Mucosa of stomach (tissue), 1 donor: Measurements from ENCODE around the gene INSL6.

Experiments used
- H3K27me3 ChIP-seq: one replicate; pipeline ENCODE4 v1.7.0; 2013; ENCODE audit warnings: mild to moderate bottlenecking, low read length; ENCODE audit not compliant: control insufficient read depth, insufficient read depth
- H3K36me3 ChIP-seq: one replicate; pipeline ENCODE4 v1.7.0; 2013; ENCODE audit warnings: low read length; ENCODE audit not compliant: control insufficient read depth, insufficient read depth
- H3K4me1 ChIP-seq: one replicate; pipeline ENCODE4 v1.7.0; 2013; ENCODE audit warnings: mild to moderate bottlenecking, low read length; ENCODE audit not compliant: control insufficient read depth, insufficient read depth
- H3K4me3 ChIP-seq: one replicate; pipeline ENCODE4 v1.7.0; 2013; ENCODE audit warnings: low read length
- H3K9ac ChIP-seq: one replicate; pipeline ENCODE4 v1.7.0; 2013; ENCODE audit warnings: mild to moderate bottlenecking, low read length, moderate library complexity
- H3K9me3 ChIP-seq: one replicate; pipeline ENCODE4 v1.7.0; 2013; ENCODE audit warnings: mild to moderate bottlenecking, low read length, moderate library complexity; ENCODE audit not compliant: control insufficient read depth
- donor health status: Pancreatic carcinoma.

The INSL6 gene

DNA sequence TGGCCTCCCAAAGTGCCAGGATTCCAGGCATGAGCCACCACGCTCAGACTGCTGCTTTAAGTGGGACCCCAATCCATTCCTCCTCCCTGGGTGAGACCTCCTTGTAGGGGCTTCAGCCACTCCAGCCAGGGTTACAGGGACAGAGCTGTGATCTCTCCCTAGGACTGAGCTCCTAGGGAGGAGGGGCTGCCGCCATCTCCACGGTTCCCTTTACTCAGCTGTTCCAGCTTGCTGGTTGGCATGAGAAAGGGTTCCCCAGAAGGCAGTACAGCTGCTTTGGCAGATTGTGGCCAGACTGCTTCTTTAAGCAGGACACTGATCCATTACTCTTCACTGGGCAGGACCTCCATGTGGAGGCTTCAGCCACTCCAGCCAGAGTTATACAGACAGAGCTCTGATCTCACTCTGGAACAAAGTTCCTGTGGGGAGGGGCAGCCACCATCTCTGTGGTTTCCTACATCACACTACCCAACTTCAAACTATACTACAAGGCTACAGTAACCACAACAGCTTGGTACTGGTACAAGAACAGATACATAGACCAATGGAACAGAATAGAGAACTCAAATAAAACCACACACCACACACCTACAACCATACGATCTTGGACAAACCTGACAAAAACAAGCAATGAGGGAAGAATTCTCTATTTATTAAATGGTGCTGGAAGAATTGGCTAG, 7.2 kb downstream of the INSL6 start:
- H3K4me3 ChIP-seq: no peak overlapping the region
- H3K9me3 ChIP-seq: no peaks in the 10 kb centered on the region
- no peak overlapping the region for H3K9ac ChIP-seq
- no peaks in the 10 kb centered on the region for H3K36me3 ChIP-seq
- H3K4me1 ChIP-seq: no peaks in the 10 kb centered on the region
- no peaks in the 10 kb centered on the region for H3K27me3 ChIP-seq

DNA sequence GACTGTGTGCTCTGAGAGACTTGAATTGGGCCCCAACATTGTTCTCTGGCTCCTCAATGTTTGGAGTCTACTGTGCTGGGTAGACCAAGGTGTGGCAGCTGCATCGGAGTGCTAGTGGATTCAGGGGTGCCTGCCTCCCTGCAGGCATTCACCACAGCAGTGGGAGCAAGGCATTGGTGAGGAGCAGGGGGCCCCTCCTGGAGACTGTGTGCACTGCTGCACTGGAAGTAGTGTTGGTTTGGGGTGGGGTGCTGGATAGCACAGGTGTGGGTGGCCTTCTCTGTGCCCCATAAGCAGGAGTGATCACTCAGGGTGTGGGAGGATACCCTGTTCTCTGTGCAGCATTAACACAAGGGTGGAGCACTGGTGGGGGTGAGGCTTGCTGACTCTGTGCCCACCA, 39.2 kb downstream of the INSL6 start:
- Histone ChIP-seq H3K27me3 (no peaks in the 10 kb centered on the region), H3K9me3 (no peaks in the 10 kb centered on the region), H3K4me3 (no peak overlapping the region), H3K4me1 (no peaks in the 10 kb centered on the region), H3K9ac (no peak overlapping the region), H3K36me3 (peaks cover 7% of the 10 kb centered on the region)

DNA sequence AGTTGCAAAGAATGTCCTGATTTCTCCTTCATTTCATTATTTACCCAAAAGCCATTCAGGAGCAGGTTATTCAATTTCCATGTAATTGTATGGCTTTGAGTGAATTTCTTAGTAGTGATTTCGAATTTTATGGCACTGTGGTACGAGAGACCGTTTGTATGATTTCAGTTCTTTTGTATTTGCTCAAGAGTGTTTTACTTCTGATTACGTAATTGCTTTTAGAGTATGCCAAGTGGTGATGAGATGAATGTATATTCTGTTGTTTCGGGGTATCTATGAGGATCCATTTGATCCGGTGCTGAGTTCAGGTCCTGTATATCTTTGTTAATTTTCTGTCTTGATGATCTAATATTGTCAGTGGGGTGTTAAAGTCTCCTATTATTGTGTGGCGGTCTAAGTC, 41.2 kb downstream of the INSL6 start:
- H3K27me3 ChIP-seq: no peaks in the 10 kb centered on the region
- no peak overlapping the region for H3K9ac ChIP-seq
- no peaks in the 10 kb centered on the region for H3K4me1 ChIP-seq
- H3K36me3 ChIP-seq: peaks cover 7% of the 10 kb centered on the region
- no peaks in the 10 kb centered on the region for H3K9me3 ChIP-seq
- H3K4me3 ChIP-seq: no peak overlapping the region

DNA sequence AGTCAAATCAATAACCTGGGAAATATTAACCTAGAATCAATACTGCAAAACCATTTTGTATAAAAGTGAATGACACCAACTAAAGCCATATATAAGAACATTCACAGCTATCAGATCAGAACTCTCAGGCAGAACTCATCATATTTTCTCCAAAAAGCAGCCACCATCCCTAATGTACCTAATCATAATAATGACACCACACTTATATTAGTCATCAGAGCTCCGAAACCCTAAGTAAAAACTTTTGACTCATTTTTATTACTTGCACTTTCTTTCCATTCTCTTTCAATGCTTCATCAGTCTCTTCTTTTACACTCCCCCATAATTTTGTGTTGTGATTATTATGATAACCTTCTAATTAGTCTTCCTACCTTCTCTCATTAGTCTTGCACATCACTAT, 45.3 kb downstream of the INSL6 start:
- H3K36me3 ChIP-seq: no peaks in the 10 kb centered on the region
- no peaks in the 10 kb centered on the region for H3K27me3 ChIP-seq
- no peak overlapping the region for H3K9ac ChIP-seq
- H3K4me1 ChIP-seq: no peaks in the 10 kb centered on the region
- no peaks in the 10 kb centered on the region for H3K9me3 ChIP-seq
- no peak overlapping the region for H3K4me3 ChIP-seq

DNA sequence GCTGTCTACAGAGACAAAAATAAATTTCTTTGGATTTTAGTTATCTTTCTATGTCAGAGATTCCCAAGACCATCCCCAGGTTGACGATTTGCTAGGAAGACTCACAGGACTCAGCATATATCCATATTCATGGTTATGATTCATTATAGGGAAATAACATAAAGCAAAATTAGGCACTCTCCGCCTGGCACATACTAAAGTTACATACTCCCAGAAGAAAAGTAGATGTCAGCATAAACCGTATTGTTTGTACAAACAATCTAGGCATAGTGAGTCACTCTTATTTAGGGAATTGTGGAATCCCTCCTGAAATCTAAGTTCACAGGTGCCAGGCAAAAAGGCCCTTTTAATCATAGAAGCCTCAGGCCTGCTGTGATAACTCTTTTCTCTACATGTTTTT, 62.9 kb downstream of the INSL6 start:
- Histone ChIP-seq H3K36me3 (no peaks in the 10 kb centered on the region), H3K9ac (no peak overlapping the region), H3K4me3 (no peak overlapping the region), H3K4me1 (no peaks in the 10 kb centered on the region), H3K27me3 (no peaks in the 10 kb centered on the region), H3K9me3 (no peaks in the 10 kb centered on the region)

DNA sequence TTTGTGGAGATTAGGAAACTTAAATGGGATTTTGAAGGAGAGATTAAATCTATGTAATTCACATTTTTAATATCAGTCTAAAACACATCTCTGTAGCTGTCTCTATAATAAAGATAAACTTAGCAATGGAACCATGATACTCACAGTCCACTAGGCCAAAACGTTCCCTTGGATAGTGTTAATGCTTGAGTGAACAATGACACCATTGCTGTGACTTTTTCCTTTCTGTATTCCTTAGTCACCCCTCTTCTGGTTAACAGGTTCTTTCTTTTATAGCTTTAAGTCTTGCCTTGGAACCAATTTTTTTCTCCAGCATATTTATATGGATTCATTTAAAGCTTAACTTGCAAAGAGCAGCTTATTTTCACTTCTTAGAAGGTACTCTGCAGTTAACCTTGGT, 63.3 kb downstream of the INSL6 start:
- no peak overlapping the region for H3K9ac ChIP-seq
- H3K4me1 ChIP-seq: no peaks in the 10 kb centered on the region
- no peak overlapping the region for H3K4me3 ChIP-seq
- no peaks in the 10 kb centered on the region for H3K9me3 ChIP-seq
- H3K27me3 ChIP-seq: no peaks in the 10 kb centered on the region
- no peaks in the 10 kb centered on the region for H3K36me3 ChIP-seq

DNA sequence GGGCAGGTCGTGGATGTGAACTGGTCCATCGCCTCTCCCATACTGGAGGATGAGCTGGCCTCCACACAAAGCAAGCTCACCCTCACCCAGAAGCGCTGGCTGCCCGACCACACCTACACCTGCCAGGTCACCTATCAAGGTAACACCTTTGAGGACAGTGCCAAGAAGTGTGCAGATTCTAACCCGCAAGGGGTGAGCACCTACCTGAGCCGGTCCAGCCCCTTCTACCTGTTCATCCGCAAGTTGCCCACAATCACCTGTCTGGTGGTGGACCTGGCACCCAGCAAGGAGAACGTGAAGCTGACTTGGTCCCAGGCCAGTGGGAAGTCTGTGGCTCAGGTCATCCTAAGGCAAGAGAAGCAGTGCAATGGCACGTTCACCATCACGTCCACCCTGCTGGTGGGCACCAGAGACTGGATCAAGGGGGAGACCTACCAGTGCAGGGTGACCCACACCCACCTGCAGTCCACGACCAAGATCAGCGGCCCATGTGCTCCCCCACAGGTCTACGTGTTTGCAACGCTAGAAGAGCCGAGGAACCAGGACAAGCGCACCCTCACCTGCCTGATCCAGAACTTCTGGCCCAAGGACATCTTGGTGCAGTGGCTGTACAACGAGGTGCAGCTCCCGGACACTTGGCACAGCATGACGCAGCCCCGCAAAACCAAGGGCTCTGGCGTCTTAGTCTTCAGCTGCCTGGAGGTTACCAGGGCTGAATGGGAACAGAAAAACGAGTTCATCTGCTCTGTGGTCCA, 71.3 kb downstream of the INSL6 start:
- Histone ChIP-seq H3K36me3 (peaks cover 12% of the 10 kb centered on the region), H3K4me3 (no peak overlapping the region), H3K9ac (no peak overlapping the region), H3K27me3 (no peaks in the 10 kb centered on the region), H3K4me1 (no peaks in the 10 kb centered on the region), H3K9me3 (no peaks in the 10 kb centered on the region)
